Pancreas (tissue), 10 donors: ENCODE results near the gene ETS2. TPM values are rescaled to one million over a fixed set of nuclear protein-coding genes. Genes with fewer than 3 reads are reported as not detected.

ENCODE experiments used
- ATAC-seq, 4 donors: fragments of 200-7000 bp; cut with Tn5 transposase; one replicate each; pipeline versions ENCODE4 v1.8.0 to v1.9.1; 2020; ENCODE audit warnings: mild to moderate bottlenecking in 4 of 4, moderate library complexity in 4 of 4
- DNase-seq, 6 donors: peaks; one replicate each; pipeline ENCODE4 v3.0.0-alpha.2; 2020
- FAIRE-seq: peaks from 2 replicates; lab custom pipeline; 2012; peaks lifted over from hg19 to GRCh38; lab: Jason Lieb, UNC
- H3K27ac ChIP-seq, 4 donors: fragments of 200-600 bp; sonication (generic); 1 replicate in 3 of 4; 2 replicates in 1 of 4; pipeline versions ENCODE4 v1.5.0 to v1.8.0; 2020
- H3K27me3 ChIP-seq, 4 donors: fragments of 200-600 bp; one replicate each; pipeline ENCODE4 v1.8.0; 2021
- H3K36me3 ChIP-seq, 3 donors: fragments of 200-600 bp; sonication (generic) in 1 of 3; one replicate each; pipeline versions ENCODE4 v1.5.0 to v1.8.0; 2020 to 2021
- H3K4me1 ChIP-seq, 3 donors: fragments of 200-600 bp; one replicate each; pipeline ENCODE4 v1.8.0; 2021
- H3K4me3 ChIP-seq, 4 donors: fragments of 200-600 bp; sonication (generic) in 2 of 4; one replicate each; pipeline versions ENCODE4 v1.5.0 to v1.8.0; 2020 to 2021
- H3K9me3 ChIP-seq, 4 donors: fragments of 200-600 bp; one replicate each; pipeline ENCODE4 v1.8.0; 2021
- WGBS, 2 donors: extraction: QIAGEN DNeasy Blood & Tissue Kit; methylation state at CpG; one replicate each; pipeline ENCODE4 v1.1.7; 2013; 5-methylcytosine and 5-hydroxymethylcytosine counted together
- intact Hi-C, 3 donors: fragments of 100-400 bp; cut with DNase I; formaldehyde crosslinking; loops; one replicate each; pipeline versions ENCODE4 v1.11.1 to v1.14.2; 2022
- polyA plus RNA-seq, 2 donors: library from polyadenylated mRNA; stranded (reverse); fragments of 200-250 nt; gene quantifications; one replicate each; pipeline ENCODE4 v1.2.3, GENCODE V29; 2013
- total RNA-seq, 6 donors: library from RNA; stranded (reverse); fragmentation: NEBNext Ultra II Directional in 4 of 6; extraction: Animal tissue kit (Norgen Biotek cat#: 25700) in 4 of 6; gene quantifications; one replicate each; pipeline versions ENCODE4 v1.2.1 to v1.2.4, GENCODE V29; 2021 to 2023
- TF ChIP-seq, protein P1 (sequence below), 4 donors: fragments of 200-600 bp; sonication (generic) in 3 of 4; IDR thresholded peaks; one replicate each; pipeline versions ENCODE4 v1.5.0 to v1.8.0; 2021; ENCODE audit warnings: antibody characterized with exemption in 4 of 4
- donor health status: healthy with polysubstance abuse.
- donor health status: DM: no; HTN: no; CAD: no; lungs with moderate emphysema.
- donor health status: DM: no; HTN: no; CAD: no.
- donor health status: control.
- donor health status: control.
- donor health status: Bipolar disorder and iron deficiency.
- donor health status: DM: yes; HTN: yes; CAD: no.
- donor health status: DM: no; HTN: no; CAD: no.
- donor health status: DM: no; HTN: no; CAD: no.
- donor health status: DM: yes; HTN: yes; CAD: no.

Gene ETS2
- total and polyA plus RNA-seq, 8 donors: 10.6 to 30.0 (median 17.9) TPM

DNA sequence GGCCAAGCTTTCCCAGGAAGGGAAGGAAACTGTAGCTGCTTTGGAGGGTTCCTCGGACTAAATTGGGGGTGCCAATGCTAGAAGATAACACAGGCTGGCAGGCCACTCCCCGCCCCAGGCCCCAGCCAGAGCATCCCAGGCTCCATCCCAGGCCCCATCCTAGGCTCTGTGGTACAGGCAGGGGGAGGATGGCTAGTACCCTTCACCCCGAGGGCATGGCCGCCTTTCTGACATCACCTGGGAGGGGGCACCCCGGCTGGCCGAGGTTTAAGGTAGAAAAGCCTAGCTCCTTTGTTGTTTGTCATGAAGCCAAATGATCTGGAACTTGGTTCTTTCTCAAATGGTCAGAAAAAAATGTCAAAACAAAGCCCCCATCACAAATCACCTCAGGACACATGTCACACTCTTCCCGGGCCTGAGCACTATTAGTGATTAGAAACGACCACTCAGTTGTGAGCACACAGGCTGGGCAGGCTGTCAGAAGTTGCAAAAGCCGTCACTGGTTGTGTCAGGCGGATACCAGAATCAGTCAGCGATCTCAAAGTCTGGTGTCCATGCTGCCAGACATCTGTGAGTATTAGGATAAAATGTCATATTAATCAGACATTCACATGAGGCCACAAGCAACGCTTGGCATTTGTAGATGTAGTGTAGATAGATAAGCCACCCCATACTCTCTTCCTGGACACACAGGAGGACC, 31.0 kb upstream of the ETS2 start:
- 58 to 63% methylated on average over 12 of the region's 12 CpGs for WGBS, 2 donors

DNA sequence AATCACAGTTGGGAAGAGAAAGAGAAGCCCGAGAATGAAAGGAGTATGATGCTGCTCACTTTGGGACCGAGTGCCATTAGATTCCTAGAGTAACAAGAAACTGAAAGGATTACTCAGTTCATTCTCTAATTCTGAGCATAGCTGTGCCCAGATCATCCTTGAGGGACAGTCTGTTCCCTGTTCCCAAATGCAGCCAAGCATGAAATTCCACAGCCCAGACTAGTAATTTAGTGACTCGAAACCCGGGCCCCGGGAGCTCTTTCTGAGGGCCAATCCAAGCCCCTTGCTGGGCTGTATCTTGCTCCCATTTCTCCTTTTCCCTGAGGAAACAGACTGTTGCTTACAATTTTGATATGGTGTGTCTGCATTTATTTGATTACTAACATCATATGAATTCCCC, 30.0 kb upstream of the ETS2 start:
- no peak for FAIRE-seq

More for the DNA sequence above, 31.0 kb upstream of the ETS2 start:
- TF ChIP-seq, protein P1, sequence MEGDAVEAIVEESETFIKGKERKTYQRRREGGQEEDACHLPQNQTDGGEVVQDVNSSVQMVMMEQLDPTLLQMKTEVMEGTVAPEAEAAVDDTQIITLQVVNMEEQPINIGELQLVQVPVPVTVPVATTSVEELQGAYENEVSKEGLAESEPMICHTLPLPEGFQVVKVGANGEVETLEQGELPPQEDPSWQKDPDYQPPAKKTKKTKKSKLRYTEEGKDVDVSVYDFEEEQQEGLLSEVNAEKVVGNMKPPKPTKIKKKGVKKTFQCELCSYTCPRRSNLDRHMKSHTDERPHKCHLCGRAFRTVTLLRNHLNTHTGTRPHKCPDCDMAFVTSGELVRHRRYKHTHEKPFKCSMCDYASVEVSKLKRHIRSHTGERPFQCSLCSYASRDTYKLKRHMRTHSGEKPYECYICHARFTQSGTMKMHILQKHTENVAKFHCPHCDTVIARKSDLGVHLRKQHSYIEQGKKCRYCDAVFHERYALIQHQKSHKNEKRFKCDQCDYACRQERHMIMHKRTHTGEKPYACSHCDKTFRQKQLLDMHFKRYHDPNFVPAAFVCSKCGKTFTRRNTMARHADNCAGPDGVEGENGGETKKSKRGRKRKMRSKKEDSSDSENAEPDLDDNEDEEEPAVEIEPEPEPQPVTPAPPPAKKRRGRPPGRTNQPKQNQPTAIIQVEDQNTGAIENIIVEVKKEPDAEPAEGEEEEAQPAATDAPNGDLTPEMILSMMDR (IDR thresholded peaks at IDR 0.05): no peak
- DNase-seq: no peak
- H3K27ac ChIP-seq: no peak overlapping the region
- H3K36me3 ChIP-seq: no peaks in the 10 kb centered on the region
- no peaks in the 10 kb centered on the region for H3K4me1 ChIP-seq
- no peaks in the 10 kb centered on the region for H3K9me3 ChIP-seq
- intact Hi-C loops: no loop called here
- no peak for FAIRE-seq
- no peaks in the 10 kb centered on the region for H3K27me3 ChIP-seq
- no peak for ATAC-seq
- H3K4me3 ChIP-seq: no peak overlapping the region

DNA sequence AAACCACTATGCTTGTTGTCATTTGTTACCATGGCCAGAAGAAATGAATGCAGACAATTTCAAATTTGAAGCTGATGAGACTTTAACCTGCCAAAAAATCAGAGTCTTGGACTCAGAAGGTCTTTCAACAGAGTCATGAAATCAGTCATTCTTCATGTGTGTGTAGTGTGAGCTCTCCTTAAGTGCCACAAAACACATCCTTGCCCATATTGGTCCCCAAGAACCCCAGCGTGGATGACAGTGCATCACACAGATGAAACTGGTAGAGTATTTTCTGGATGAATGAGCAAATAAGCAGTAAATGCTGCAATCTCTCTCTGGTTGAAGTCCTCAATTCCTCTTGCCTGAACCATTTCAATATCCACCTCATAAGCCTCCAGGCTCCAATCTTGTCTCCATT, 28.7 kb upstream of the ETS2 start:
- no peak for DNase-seq
- no peaks in the 10 kb centered on the region for H3K27me3 ChIP-seq
- no peaks in the 10 kb centered on the region for H3K36me3 ChIP-seq
- H3K4me3 ChIP-seq: no peak overlapping the region
- TF ChIP-seq, protein P1 (IDR thresholded peaks at IDR 0.05): no peak
- intact Hi-C loops: no loop called here
- no peak overlapping the region for H3K27ac ChIP-seq
- ATAC-seq: no peak
- 68 to 70% methylated on average over 1 of the region's 1 CpG for WGBS, 2 donors
- H3K4me1 ChIP-seq: no peaks in the 10 kb centered on the region
- H3K9me3 ChIP-seq: no peaks in the 10 kb centered on the region
- FAIRE-seq: no peak

More for the DNA sequence above, 30.0 kb upstream of the ETS2 start:
- Histone ChIP-seq H3K4me1 (no peaks in the 10 kb centered on the region), H3K27me3 (no peaks in the 10 kb centered on the region), H3K4me3 (no peak overlapping the region), H3K9me3 (no peaks in the 10 kb centered on the region), H3K36me3 (no peaks in the 10 kb centered on the region), H3K27ac (no peak overlapping the region)
- TF ChIP-seq, protein P1 (IDR thresholded peaks at IDR 0.05): no peak
- intact Hi-C loops: no loop called here
- DNase-seq (no peak), ATAC-seq (no peak)
- 63 to 78% methylated on average over 5 of the region's 5 CpGs for whole genome bisulfite sequencing, 2 donors

DNA sequence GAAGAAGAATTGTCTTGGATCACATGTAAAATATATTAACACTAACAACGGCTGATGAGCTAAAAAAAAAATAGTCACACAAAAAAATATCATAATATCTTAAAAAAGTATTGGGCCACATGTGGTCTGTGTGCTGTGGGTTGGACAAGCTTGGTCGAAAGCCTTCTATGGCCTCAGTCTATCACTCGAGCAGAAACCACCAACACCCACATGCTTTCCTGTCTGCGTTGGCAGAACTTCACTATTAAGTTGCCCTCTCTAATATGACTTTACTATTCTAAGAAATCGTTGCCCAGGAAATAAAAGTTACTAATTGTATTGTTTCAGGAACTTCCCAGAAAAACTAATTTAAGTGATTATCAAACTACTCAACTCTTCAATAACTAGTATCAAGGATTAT, 28.2 kb upstream of the ETS2 start:
- ATAC-seq: no peak
- no peaks in the 10 kb centered on the region for H3K36me3 ChIP-seq
- DNase-seq: no peak
- H3K4me1 ChIP-seq: no peaks in the 10 kb centered on the region
- intact Hi-C loops: no loop called here
- no peaks in the 10 kb centered on the region for H3K9me3 ChIP-seq
- no peak for FAIRE-seq
- WGBS, 2 donors: 37 to 56% methylated on average over 5 of the region's 5 CpGs
- TF ChIP-seq, protein P1 (IDR thresholded peaks at IDR 0.05): no peak
- no peaks in the 10 kb centered on the region for H3K27me3 ChIP-seq
- H3K4me3 ChIP-seq: no peak overlapping the region
- no peak overlapping the region for H3K27ac ChIP-seq

DNA sequence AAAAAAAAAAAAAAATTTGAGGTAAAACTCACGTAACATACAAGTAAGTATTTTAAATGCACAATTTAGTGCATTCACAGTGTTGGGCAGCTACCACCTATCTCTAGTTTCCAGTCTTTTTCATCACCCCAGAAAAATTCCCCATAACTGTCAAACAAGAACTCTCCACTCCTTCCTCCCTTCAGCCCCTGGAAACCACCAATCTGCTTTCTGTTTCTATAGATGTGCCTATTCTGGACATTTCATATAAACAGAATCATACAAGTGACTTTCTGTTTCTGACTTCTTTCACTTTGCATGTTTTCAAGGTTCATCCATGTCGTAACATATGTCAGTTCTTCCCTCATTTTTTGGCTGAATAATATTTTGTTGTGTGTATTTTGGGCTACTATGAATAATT, 24.9 kb upstream of the ETS2 start:
- DNase-seq (no peak), ATAC-seq (no peak), FAIRE-seq (no peak)
- intact Hi-C loops: no loop called here
- Histone ChIP-seq H3K9me3 (no peaks in the 10 kb centered on the region), H3K27ac (no peak overlapping the region), H3K36me3 (no peaks in the 10 kb centered on the region), H3K4me3 (no peak overlapping the region), H3K4me1 (peaks cover 0 to 11% (median 0%) of the 10 kb centered on the region in 3 donors), H3K27me3 (no peaks in the 10 kb centered on the region)
- 71 to 73% methylated on average over 2 of the region's 2 CpGs for WGBS, 2 donors
- TF ChIP-seq, protein P1 (IDR thresholded peaks at IDR 0.05): no peak
